ENCODE data around the gene DDO.

Gene DDO

DNA sequence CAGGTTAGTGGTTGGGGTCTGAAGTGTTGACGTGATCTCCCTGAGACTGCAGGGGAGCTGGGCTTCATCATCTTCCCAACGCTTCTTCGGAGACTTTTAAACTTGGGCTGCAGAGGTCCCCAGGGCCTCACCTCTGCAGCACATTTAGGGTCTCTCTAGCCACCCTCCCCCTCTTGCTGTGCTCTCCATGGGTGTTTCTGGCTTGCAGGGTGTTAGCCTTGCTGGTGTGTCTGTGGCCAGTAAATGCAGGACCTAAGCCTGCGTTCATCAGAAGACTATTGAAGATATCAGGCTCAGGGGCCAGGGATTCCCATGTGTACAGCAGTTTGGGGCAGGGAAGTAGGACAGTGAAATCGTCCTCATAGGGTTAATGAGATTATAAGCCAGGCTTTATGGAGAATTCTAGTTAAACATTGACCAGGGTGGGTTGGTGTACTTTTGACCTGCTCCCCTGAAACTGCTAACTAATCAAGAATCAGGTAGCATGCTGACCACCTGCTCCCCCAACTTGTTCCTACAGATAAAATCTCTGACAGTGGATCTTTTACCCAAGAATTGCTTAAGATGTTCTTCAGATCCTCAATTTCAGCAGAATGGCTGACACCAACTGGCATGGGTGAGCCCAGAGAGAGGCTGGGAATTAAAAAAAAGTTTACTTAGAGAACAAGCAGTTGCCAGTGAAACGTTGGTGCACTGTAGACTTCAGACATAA is 3.8 kb upstream of the DDO start:
- DNase-seq, result no peak

DNA sequence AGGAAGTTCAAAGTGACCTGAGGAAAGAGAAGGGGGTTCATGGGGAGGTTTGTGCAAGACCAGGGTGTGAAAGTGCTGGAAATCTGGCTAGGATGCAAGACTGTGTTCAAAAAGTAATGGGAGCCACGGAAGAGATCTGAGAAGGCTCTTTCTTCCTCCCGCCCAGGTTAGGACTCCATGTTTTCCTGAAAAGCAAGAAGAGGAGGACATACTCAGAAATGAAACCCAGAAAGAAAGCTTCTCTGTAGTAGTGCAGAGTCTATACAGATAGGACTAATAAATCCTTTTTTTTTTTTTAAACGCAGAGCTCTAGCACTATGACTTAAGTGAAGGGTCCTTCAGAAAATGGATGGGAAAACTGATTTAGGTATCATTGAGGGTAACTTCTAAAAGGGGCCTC is 3.2 kb upstream of the DDO start:
- no peak for DNase-seq

DNA sequence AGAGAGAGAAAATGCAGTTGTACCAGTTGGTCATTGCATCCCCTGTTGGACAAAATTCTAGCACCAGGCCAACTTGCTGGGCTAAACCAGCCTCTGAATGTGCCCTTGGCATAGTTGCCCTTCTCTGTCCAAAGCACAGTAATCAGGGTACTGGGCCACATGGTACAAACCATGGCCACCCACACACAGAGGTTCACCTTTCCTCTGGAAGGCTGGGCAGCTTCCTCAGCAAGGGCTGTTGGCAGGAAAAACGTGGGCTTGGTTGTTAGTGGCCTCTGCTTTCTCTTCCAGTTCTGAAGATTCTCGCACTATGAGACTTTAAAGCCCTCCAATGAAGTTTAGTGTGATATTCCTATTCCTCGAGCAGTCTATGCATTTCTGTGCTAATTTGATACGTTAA is 706 bp downstream of the DDO start:
- DNase-seq, result no peak

DNA sequence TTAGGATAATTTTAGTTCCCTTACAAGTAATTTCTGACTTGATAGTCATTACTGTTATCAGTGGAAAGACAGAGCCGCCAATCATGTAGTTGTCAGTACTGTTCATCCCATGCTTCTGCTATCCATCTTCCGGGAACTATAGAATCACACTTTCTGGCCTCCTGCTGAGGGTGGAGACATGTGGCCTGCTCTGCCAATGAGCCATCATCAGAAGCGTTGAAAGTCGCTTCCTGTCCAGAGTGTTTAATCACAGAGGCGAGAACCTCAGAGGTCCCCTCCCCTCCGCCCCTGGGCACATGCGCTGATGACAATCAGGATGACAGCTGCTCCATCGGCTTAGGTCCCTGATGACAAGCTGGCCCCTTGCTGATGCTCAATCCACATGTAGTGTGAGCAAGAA is 3.0 kb downstream of the DDO start:
- DNase-seq, result no peak

DNA sequence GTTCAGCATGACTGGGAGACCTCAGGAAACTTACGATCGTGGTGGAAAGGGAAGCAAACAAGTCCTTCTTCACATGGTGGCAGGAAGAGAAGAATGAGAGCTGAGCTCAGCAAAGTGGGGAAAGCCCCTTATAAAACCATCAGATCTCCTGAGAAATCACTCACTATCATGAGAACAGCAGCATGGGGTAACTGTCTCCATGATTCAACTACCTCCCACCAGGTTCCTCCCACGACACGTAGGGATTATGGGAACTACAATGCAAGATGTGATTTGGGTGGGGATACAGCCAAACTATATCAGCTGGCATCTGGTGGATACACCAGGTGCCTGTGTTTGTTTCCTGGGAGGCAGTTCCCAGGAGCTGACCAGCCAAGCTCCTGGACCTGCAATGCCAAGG is 4.9 kb downstream of the DDO start:
- no peak for DNase-seq

DNA sequence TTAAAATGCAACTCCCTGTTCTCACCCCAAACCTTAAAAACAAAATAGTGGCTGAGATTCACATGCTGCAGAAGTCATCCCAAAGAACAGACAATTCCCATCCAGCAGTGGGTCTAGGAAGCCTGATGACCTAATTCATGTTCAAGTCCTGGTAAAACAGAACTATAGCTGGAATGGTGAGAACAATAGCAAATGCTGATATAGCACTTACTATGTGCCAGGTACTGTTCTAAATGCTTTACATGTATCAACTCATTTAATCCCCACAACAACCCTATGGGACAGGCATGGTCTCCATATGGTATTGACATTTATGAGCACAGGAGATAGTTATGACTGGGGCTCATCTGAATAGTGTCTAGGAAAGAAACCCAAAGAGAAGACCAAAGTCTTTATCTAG is 5.6 kb downstream of the DDO start:
- no peak for DNase-seq

DNA sequence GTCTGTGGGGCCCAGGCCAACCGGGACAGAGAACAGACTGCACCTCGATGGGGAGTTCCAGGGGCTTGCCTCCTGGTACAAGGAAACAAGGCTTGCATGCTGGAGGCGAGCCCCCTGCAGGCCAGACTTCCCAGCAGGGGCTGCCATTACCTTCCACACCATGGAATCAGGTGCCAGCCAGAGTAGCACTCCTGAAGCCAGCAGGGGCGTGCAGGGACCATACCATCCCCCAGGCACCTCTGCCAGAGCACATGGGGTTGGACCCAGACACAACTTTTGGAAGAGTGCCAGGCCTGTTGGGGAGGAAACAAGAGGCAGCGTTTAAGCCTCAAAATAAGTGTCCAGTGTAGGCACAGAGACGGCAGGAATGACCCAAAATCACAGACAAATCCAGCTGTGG is 6.5 kb downstream of the DDO start:
- DNase-seq, result no peak

DNA sequence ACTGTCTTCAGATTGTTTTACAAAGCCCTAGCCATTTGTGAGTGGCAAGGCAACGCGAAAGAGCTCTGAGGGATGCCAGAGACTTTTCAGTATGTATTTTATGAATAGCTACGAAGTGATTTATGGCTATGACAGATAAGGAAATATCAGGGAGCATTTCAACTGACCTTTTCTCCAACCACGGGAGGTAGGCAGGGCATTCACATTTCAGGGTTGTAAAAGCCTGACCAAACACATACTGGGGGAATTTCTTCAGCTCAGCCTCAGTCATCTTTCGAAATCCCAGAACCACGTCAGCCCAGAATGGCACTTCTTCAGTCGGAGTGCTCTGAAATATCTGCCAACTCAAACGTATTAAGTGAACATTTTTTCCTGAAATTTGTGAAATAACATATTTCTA is 10.8 kb downstream of the DDO start:
- DNase-seq, result no peak

DNA sequence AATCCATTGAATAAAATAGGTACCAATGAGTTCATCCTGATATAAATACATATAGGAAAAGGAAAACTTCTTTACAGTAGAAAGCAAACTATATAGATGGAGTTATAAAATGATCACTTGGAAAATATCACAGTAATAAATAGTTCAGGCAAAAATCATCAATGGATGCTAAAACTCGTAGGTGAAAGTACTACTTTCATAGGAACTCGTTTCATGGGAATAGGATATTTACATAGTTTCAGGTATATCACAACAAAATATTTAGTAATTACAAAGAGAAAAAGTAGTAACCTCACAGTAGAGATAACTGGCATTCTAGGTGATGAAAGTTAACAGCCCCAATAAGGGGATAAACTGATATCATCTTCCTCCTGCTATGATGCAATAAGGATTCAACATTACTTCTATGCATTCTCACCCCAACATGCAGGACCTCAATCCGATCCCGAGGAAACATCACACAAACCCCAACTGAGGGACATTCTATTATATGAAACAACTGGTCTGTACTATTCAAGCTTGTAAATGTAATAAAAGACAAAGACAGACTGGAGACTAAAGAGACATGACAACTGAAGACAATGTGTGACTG is 13.7 kb downstream of the DDO start:
- DNase-seq, result no peak

DNA sequence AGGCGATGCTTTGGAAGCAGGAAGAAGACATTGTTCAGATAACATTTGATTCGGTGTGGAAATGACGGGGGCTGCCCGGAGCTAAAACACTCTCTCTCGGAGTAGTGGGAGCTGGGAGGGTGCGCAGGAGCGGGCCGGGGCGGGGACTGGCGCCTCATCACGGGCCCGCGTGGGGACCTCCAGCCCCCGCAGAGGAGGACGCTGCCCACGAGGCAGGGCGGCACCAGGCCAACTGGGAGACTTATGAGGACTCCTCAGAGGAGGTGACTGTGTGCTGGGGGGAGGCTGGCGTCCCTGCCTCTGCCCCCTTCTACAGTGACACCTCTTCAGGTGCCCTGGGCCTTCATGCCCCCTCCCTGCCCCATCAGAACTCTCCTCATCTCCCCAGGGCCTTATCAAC is 15.2 kb downstream of the DDO start:
- no peak for DNase-seq

DNA sequence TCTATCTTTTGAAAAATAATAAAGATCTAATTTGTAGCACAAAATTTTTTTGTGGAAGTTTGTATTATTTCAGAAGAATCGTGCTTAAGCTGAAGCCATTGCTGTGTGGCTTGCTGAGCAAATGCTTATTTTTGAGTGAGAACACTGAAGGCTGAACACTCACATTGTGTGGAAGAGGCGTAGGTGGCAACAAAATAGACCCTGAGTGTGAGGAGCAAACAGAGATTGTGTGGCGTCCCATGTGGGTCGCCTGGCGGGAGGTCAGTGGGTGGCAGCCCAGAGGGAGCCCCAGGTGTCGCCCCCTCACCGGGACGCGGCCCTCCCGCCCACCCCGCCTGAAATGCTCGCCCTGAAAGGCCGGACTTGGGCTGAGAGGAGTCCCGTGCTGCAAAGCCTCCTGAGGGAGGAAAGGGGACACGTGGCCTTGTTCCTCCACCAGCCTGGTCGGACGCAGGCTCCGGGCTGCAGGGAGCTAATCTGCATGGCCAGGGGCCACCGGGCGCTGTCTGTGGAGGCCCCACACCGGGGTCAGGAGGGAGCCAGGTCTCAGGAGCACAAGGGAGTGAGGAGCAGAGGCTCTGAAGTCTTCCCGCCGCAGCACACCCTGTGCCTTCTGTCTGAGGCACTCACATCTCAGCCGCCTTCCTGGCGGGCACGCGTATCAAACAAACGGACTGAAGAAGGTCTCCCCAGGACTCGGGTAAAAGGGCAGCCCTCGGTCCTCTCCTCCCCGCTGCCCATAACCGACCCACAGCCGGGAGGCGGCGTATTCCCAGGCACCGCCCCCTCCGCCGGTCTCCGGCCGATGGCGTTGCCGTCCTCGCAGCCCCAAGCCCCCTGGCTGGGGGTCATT is 15.9 kb downstream of the DDO start:
- no peak for DNase-seq

DNA sequence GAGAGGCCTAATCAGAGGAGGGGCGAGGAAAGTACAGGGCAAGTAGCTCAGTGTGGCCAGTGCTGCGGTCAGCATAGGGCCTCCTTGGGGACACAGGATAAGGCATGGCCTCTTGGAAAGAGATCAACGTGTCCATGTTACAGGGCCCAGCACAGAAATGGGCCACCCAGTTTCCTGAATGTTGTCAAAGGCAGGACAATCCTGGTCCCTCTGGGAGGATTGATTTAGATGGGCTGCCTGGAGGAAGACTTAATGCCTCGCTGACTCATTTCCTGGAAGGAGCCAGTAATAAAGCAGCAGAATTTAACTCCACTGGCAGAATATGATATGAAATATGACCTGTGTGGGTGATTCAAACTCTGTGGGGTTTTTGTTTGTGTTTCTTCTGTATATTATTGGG is 16.6 kb downstream of the DDO start:
- DNase-seq, result no peak

DNA sequence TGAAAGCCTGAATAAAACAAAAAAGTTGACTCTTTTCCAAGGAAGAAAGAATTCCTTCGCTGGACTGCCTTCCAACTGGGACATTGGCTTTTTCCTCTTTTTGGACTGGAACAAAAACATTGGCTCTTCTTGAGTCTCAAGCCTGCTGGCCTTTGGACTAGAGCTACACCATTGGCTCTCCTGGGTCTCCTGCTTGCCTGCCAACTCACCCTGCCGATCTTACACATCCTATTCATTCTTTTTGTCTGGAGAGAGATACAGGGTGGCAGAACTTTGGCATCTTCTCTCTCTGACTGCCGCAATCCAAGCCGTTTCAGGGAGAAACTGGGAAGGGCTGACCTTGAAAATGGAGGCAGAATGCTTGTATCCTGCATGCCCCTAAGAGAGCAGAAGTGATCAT is 20.2 kb downstream of the DDO start:
- no peak for DNase-seq

DNA sequence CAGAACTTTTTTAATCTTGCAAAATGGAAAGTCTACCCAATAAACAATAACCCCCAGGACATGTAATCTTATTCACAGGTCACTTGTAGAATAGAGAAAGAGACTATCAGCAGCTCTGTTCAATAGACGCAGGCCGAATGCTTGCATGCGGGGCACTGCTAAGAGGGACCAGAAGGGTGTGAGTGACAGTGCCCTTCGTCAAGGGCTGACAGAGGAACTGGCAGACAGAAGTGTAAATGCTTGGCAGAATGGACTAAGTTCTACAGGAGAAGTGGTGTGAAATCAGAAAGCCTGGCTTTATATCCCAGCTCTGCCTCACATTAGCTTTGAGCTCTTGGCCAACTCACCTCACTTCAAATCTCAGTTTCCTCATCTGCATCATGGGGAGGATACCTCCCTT is 21.0 kb downstream of the DDO start:
- no peak for DNase-seq

DNA sequence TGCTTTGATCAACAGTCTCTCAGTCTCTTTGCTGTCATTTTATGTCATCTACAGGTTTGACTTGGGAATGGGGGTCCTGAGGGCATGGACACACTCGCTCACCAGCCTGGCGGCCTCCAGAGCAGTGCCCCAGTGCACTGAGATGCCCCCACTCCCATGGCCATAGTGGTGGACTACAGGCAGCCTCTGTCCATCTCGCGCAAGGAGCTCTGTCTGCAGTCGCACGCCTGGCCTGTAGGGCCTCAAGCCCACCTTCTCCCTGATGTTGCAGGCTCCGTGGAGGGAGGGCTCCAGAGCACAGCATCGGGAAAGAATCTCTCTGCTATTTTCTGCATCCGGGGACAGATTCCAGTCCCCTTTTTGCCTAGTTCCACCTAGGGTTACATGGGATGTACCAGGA is 22.6 kb downstream of the DDO start:
- no peak for DNase-seq

DNA sequence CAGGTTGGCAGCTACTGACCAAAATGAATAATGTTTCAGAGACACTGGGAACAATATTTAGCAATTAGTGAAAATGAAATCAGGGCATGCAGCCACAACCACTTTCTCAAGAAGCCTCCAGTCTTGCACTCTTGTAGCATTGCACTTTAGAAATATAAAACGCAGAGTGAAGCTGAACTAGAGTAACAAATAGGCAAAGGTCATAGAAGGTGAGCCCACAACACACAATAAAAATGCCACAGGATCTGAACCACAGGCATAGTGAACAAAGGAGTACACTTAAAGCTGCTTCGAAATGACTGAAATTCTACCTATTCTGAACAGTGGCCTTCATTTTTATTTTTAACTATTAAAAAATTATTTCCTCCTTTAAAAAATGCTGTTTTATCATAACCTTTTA is 25.0 kb downstream of the DDO start:
- DNase-seq, result no peak

DNA sequence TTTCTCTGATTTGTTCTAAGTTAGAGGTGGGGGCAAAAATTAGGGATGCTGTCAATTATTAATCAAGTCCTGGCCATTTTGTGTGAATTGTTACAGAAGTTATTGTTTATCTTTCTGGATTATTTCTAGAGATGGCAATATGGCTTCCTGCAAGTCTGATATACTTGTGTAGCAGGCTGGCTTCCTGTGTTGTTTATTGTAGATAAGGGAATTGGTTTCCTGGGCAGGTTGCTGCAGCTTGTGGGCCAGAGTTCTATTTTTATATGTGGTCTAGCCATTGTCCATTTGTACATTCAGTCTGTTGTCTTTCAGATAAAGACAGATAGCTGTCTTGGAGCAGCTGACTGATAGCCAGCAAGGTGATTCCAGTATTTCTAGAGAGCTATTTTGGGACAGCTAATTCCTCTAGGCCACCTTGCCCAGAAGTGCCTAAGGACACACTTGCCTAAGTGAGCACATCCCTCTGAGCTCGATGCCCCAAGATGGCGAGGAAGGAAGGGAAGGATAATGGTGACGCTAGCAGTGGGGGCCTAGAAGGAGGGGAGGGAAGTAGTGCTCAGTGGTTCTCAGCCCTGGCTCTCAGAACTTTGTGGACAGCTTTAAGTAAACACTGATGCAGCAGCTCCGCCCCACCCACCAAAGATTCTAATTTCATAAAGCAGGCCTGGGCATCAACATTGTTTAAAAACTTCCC is 25.5 kb downstream of the DDO start:
- no peak for DNase-seq

DNA sequence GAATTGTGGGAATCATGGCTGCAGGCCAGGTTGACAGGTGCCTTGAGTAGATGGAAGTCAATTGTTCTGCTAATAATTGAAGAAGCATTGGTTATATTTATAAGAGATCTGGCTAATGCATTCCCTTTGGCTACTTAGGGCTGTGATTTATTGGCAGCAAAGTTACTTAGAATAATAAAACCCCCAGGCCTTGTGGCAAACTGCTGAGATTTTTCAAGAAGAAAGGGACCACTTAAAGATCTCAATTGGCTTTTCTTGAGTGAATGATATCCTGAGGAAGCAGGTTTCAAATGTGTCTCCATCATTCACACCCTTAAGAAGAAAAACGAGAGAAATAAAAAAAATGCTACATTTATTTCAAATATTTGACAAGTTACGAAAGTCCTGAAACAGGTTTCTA is 27.4 kb downstream of the DDO start:
- no peak for DNase-seq

DNA sequence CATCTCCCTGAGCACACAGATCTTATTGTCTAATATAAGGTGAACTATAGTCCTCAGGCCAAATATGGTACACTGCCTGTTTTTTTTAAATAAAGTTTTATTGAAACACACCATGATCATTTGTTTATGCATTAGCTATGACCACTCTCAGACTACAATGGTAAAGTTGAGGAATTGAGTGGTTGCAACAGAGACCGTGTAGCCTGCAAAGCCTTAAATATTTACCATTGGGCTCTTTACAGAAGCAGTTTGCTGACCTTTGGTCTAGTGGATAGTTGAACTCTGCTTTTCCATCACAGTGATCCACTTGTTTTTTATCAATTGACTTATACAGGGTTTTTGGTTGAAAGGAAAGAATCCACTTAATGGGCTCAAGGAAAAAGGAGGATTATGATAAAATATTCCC is 29.9 kb downstream of the DDO start:
- DNase-seq, result no peak

DNA sequence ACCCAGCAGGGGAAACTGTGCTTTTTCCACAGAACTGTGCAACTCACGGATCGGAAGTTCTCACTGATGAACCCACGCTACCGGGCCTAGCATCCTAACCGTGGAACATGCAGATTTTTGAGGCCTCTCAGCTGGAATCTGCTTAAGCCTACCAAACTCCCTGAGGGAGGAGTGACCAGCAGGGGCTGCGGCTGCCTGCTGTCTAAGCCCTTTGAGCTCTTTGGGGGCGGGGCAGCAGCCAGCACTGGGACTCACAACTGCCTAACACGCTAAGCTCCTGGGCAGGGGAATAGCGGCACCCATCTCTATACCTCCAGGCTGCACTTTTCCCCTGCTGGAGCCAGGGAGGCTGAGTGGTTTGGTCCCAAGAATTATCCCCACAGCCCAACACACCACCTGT is 36.8 kb downstream of the DDO start:
- no peak for DNase-seq

DNA sequence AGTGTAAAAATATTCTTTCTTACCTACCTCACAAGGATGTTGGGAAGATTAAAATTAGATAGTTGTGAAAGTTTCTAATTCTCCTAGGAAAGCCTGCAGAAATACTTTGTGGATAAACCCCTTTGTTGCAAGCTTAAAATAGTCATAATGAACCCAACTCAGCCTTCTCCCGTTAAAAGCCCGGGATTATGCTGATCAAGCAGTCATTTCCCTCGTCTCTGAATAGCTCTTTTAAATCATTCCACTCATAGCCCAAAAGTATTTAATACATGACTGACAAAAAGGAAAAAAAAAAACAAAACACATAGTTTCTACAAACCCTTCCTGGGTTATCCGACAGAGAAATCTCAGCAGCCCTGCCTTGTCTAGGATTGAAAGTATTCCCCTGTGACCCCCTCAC is 46.3 kb downstream of the DDO start:
- DNase-seq, result no peak

DNA sequence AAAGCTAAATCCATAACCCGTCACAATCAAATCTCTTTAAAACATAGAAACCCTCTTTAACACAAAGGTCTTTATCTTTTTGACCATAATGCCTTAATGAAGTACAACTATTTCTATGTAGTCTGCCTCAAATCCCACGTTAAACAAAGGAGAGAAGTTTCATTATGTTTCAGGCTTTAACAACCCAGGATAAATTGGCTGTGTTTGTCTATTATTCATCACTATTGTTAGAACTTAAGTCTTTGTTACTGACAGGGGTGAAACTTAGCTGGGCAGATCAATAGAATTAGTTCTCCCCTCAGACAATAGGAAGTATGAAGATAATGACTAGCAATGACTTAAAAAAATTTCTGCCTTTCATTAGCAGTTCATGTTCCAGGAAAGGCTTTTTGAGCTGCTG is 47.1 kb downstream of the DDO start:
- no peak for DNase-seq

DNA sequence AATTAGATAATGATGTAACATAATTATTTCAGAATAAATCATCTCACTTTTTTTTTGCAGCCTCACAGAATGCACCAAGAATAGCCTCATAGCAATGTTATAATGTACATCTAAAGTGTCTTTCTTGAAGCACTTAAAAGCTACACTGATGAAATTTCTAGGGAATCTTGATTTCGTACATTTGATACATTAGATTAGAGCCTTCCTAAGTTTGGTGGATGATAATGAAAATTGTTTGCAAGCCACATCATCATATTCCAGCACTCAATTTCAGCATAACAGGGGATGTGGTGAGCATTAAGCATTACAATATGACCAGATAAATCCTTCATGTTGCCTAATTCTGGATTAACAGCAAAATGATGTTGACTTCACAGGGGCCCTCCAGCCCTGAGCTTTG is 47.5 kb downstream of the DDO start:
- DNase-seq, result no peak

DNA sequence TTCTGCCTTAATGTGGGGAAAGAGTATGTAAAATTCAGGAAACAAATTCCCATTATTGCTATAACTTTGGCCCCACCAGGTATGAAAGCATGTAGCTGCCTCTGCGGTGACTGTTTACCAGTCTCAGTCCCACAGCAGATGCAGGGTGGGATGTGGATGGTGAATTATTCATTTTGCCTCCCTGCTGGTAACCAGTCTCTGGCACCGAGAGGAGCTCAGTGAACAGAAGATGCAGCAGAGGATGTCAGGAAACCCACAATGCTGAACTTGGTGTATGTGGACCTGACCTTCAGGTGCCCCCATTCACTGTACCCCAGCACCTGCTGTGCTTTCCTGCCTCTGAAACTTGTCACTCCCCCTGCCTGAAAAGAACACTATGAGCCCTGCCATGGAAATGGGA is 48.4 kb downstream of the DDO start:
- DNase-seq, result no peak

All from NCI-H2107 (cell line).